ENCODE data around the gene FASLG. TPM values are rescaled to one million over a fixed set of nuclear protein-coding genes. Genes with fewer than 3 reads are reported as not detected.

FASLG gene
- total and polyA plus RNA-seq, 10 of the 15 experiments (the other 5 are each of a cell fraction or from before 2014, with no cell fraction given), result 0.05 to 4.0 (median 0.09) TPM; not detected in 2

DNA sequence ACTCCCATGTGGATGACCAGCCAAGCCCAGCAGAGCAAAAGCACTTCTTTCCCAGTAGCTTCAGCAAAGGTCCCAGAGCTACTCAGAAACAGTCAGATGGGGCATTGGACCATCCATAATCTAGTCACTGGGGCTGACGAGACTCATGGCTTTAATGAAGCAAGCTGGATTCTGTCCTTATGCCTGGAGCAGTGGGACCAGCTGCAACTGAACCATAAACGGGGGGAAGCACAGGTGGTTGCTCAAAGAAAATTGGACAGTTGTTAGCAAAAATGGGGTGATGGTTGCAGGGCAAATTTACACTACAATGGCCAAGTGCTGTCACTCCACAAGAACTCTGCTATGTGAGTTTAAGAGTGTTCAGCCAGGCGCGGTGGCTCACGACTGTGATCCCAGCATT, 17.4 kb upstream of the FASLG start:
- DNase-seq (ENCODE audit: low read depth, low spot score), result no peak
- Histone ChIP-seq H3K36me3 (ENCODE audit: control insufficient read depth in 2 of 2, insufficient read depth in 2 of 2, low read length in 1 of 2) (no peaks in the 10 kb centered on the region), H3K4me1 (ENCODE audit: control insufficient read depth, insufficient read depth, low read length) (peaks cover 31% of the 10 kb centered on the region), H3K27me3 (replicated peaks in 1 of 2; ENCODE audit: control insufficient read depth in 2 of 2, insufficient read depth in 2 of 2, low read length in 1 of 2) (peaks cover 1 to 10% of the 10 kb centered on the region in 2 experiments; a peak in 2 of 4 replicates), H4K20me1 (ENCODE audit: control insufficient read depth, insufficient read depth) (no peaks in the 10 kb centered on the region), H3K4me3 (no peak overlapping the region), H3K9ac (ENCODE audit: control insufficient read depth, insufficient read depth, low read length) (no peak overlapping the region), H3K27ac (ENCODE audit: control insufficient read depth, insufficient read depth) (no peak overlapping the region), H3K4me2 (ENCODE audit: control insufficient read depth, insufficient read depth) (no peak overlapping the region), H3K9me3 (replicated peaks; ENCODE audit: control insufficient read depth, insufficient read depth, low read length) (no peaks in the 10 kb centered on the region), H2AFZ (ENCODE audit: control insufficient read depth, low read depth, low read length) (no peak overlapping the region), H3K79me2 (ENCODE audit: control insufficient read depth, insufficient read depth, low read length) (no peaks in the 10 kb centered on the region)
- no peak for FAIRE-seq
- intact Hi-C loops (cut with micrococcal nuclease; ENCODE audit: unreplicated experiment), result no loop called here
- ChIA-PET SMC1A (ENCODE audit: uncharacterized antibody, unreplicated experiment) (interaction anchor here (0.7 kb wide), 1 partner anchor 148 kb away, joined by 4 read pairs; no protein-coding TSS in a partner anchor), POLR2A (no interaction called here), CTCF (interaction anchor here (0.6 kb wide), 1 partner anchor 36 kb away, joined by 3 read pairs; no protein-coding TSS in a partner anchor), RAD21 (ENCODE audit: unreplicated experiment) (no interaction called here)
- 50% methylated on average over 5 of the region's 5 CpGs for WGBS (ENCODE audit: insufficient coverage, insufficient replicate concordance, low lambda C conversion rate, missing lambda C conversion rate)
- in situ Hi-C loops (cut with MboI), result no loop called here
- BruUV-seq (replicated peaks), result no TSS peak
- TF ChIP-seq DPF2 (IDR thresholded peaks at IDR 0.05), result no peak
- TF ChIP-seq USF1 (IDR thresholded peaks at IDR 0.05; ENCODE audit: borderline replicate concordance, extremely low read length, insufficient read depth, low read depth, low read length), result no peak
- TF ChIP-seq, protein P1, sequence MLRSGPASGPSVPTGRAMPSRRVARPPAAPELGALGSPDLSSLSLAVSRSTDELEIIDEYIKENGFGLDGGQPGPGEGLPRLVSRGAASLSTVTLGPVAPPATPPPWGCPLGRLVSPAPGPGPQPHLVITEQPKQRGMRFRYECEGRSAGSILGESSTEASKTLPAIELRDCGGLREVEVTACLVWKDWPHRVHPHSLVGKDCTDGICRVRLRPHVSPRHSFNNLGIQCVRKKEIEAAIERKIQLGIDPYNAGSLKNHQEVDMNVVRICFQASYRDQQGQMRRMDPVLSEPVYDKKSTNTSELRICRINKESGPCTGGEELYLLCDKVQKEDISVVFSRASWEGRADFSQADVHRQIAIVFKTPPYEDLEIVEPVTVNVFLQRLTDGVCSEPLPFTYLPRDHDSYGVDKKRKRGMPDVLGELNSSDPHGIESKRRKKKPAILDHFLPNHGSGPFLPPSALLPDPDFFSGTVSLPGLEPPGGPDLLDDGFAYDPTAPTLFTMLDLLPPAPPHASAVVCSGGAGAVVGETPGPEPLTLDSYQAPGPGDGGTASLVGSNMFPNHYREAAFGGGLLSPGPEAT (IDR thresholded peaks at IDR 0.05; ENCODE audit: low read depth), result no peak
- no peak for TF ChIP-seq RCOR1 (conservative IDR thresholded peaks at IDR 0.05; ENCODE audit: low read depth, low read length)
- no peak for TF ChIP-seq TCF3 (IDR thresholded peaks at IDR 0.05; ENCODE audit: borderline replicate concordance, insufficient read depth, low read depth, low read length)
- TF ChIP-seq RB1 (IDR thresholded peaks at IDR 0.05; ENCODE audit: borderline replicate concordance), result no peak
- TF ChIP-seq CHD1 (IDR thresholded peaks at IDR 0.05; ENCODE audit: low read depth, low read length), result no peak
- TF ChIP-seq, protein P2, sequence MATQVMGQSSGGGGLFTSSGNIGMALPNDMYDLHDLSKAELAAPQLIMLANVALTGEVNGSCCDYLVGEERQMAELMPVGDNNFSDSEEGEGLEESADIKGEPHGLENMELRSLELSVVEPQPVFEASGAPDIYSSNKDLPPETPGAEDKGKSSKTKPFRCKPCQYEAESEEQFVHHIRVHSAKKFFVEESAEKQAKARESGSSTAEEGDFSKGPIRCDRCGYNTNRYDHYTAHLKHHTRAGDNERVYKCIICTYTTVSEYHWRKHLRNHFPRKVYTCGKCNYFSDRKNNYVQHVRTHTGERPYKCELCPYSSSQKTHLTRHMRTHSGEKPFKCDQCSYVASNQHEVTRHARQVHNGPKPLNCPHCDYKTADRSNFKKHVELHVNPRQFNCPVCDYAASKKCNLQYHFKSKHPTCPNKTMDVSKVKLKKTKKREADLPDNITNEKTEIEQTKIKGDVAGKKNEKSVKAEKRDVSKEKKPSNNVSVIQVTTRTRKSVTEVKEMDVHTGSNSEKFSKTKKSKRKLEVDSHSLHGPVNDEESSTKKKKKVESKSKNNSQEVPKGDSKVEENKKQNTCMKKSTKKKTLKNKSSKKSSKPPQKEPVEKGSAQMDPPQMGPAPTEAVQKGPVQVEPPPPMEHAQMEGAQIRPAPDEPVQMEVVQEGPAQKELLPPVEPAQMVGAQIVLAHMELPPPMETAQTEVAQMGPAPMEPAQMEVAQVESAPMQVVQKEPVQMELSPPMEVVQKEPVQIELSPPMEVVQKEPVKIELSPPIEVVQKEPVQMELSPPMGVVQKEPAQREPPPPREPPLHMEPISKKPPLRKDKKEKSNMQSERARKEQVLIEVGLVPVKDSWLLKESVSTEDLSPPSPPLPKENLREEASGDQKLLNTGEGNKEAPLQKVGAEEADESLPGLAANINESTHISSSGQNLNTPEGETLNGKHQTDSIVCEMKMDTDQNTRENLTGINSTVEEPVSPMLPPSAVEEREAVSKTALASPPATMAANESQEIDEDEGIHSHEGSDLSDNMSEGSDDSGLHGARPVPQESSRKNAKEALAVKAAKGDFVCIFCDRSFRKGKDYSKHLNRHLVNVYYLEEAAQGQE (IDR thresholded peaks at IDR 0.05; ENCODE audit: low read depth, low read length), result no peak
- no peak for TF ChIP-seq NR2F1 (conservative IDR thresholded peaks at IDR 0.05)
- no peak for TF ChIP-seq JUND (IDR thresholded peaks at IDR 0.05; ENCODE audit: low read depth, low read length)
- ATAC-seq, result no peak

Measured in GM12878 (cell line).